ENCODE data around the gene CCL17.
A peak's percentile ranks its signal among the peaks of the same experiment; 100 is the strongest.
"Not testable (repeated sequence)": the region's sequence is repeated elsewhere in the genome, so short reads cannot be mapped to it uniquely, and the experiment has no call there.

Gene CCL17

GRCh38 chr16:57432989-57433388, 28.4 kb downstream of the CCL17 start:
- DNase-seq (ENCODE audit: low spot score), result no peak

GRCh38 chr16:57434003-57434402, 29.4 kb downstream of the CCL17 start:
- DNase-seq (ENCODE audit: low spot score), result no peak

GRCh38 chr16:57435838-57436237, 31.3 kb downstream of the CCL17 start:
- DNase-seq (ENCODE audit: low spot score), result no peak

- DNase-seq (ENCODE audit: low spot score), result not testable (repeated sequence)
Measured at GRCh38 chr16:57439947-57440346, 35.4 kb downstream of the CCL17 start.

- not testable (repeated sequence) for DNase-seq (ENCODE audit: low spot score)
Measured at GRCh38 chr16:57440551-57440950, 36.0 kb downstream of the CCL17 start.

GRCh38 chr16:57444711-57445110, 40.1 kb downstream of the CCL17 start:
- DNase-seq (ENCODE audit: low spot score), result no peak

- DNase-seq (ENCODE audit: low spot score), result no peak
Measured at GRCh38 chr16:57445510-57445909, 40.9 kb downstream of the CCL17 start.

GRCh38 chr16:57446531-57447185, 42.1 kb downstream of the CCL17 start:
- DNase-seq (ENCODE audit: low spot score), result no peak

- DNase-seq (ENCODE audit: low spot score), result peak; percentile 89
Measured at GRCh38 chr16:57447186-57447962, 42.8 kb downstream of the CCL17 start, which contains the start of the genes CIAPIN1 and COQ9. Gene CIAPIN1 (minus strand): TSS chr16:57447385. CDS start chr16:57440928, 6,457 bp downstream. Gene COQ9 (plus strand): TSS chr16:57447479. CDS start chr16:57447506, 27 bp downstream.

- no peak for DNase-seq (ENCODE audit: low spot score)
Measured at GRCh38 chr16:57452021-57452420, 47.5 kb downstream of the CCL17 start.

GRCh38 chr16:57462209-57462977, 57.8 kb downstream of the CCL17 start, which contains the start of gene POLR2C:
Gene POLR2C (plus strand): TSS chr16:57462679. CDS start chr16:57462725, 46 bp downstream.
- peak; percentile 77 for DNase-seq (ENCODE audit: low spot score)

GRCh38 chr16:57462978-57463362, 58.4 kb downstream of the CCL17 start:
- DNase-seq (ENCODE audit: low spot score), result no peak

- DNase-seq (ENCODE audit: low spot score), result no peak
Measured at GRCh38 chr16:57464523-57464922, 60.0 kb downstream of the CCL17 start.

All from putamen (tissue), 1 donor.